Cerebellar nuclear complex (tissue), 1 donor: ENCODE data around the gene R3HDM4.

Source experiments
- DNase-seq, 2 experiments: peaks; one replicate each; lab custom pipeline; 2025; lab: John Stamatoyannopoulos, UW

R3HDM4 gene

GRCh38 chr19:929891-930258, 16.9 kb upstream of the R3HDM4 start:
- no peak for DNase-seq

DNA sequence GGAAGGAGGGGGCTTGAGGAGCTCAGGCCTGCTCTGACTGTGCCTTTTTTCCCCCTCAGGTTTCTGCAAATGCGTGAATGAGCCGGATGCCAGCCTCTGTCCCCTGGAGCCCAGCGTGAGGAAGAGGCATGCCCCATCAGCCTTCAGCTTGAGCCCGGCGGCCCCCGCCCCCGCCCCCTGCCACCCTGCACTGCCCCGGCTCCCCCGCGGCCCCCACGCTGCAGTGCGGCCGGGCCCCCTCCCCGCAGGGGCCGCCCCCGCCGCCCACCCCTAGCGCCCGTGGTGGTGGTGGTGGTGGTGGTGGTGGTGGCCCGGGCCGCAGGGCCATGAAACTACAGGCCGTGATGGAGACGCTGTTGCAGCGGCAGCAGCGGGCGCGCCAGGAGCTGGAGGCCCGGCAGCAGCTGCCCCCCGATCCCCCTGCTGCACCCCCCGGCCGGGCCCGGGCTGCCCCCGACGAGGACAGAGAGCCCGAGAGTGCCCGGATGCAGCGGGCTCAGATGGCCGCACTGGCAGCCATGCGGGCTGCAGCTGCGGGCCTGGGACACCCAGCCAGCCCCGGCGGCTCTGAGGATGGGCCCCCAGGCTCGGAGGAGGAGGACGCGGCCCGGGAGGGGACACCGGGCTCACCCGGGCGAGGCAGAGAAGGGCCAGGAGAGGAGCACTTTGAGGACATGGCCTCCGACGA, 16.3 kb upstream of the R3HDM4 start:
- no peak for DNase-seq

- DNase-seq, result no peak
Measured at GRCh38 chr19:928471-929202, 15.6 kb upstream of the R3HDM4 start.

DNA sequence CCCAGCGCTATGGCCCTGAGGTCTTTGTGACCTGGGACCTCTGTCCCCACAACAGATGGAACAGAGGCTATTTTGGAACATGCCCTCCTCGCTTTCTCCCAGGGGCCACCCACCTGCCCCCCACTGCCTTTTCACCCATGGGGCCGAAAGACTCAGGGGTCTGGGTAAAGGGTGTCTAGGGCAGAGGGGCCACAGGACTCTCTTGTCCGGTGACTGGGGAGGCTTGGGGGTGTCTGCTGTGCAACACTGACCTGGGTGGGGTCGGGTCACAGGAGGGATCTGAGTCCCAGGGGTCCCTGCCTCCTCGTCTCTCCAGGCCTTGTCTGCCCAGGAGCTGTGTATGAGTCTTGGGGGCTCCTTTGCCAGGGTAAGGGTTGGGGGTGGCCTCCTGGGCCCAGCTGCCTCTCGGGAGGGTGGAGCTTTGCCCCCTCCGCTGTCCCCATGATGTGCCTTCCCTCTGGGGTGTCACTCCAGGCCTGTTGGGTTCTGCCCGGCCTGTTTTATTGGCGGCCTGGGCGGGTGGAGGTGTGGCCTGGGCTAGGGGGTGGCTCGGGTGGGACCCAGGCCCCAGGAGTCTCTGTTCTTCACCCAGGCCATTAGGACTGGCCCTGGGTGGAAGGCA, 14.9 kb upstream of the R3HDM4 start:
- no peak for DNase-seq

DNA sequence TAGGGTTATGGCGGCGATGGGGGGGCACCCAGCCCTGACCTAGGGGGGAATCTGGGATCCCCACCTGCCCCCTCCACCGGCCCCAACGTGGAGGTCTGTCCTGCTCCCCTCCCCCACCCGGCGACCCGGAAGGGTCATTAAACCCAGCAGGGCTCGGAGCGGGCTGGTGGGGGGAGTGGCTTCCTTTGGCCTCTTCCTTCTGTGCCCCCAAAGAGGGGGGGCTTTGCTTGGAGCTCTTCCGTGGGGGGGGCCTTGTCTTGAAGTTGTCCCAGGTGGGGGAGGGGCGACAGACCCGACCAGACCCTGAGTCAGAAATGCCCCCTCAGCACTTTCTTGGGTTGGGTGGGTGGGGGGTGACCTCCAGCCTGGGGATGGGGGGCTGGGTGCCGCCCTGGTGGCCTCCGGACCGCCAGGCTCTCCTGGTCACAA, 14.3 kb upstream of the R3HDM4 start:
- DNase-seq, result no peak

DNA sequence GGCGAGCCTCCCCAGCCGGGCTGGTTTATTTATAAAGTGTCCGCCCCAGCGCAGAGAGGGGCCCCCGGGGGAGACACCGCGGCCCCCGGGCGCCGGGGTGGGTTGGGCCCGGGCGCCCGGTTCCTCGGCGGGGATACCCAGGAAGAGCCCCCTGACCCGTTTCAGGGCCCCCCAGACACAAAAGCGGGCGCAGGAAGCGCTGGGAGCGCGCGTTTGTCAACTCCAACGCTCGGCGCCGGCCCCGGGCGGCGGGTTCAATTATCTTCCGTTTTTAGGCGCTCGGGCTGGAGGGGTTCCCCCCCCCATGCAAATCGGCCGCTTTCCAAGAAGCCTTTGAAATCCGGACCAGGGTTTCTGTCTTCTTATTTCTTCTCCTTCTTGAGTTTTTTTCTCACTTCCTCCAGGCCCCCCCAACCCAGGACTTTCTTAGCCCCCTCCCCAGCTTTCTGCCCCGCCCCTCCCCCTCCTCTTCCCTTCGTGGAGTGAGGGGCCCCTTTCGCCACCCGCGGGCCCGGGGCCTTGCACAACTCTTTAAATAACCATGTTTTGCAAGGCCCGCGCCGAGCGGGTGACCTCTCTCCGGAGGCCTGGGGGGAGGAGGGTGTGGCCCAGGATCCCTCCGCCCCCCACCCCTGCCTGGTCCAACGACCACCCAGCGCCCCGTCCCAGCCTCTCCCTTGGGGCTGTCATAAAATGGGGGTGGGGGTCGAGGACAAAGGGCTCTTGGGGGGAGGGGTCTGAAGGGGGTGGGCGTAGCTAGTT, 13.8 kb upstream of the R3HDM4 start:
- DNase-seq, result no peak

GRCh38 chr19:926323-926588, 13.2 kb upstream of the R3HDM4 start:
- no peak for DNase-seq

DNA sequence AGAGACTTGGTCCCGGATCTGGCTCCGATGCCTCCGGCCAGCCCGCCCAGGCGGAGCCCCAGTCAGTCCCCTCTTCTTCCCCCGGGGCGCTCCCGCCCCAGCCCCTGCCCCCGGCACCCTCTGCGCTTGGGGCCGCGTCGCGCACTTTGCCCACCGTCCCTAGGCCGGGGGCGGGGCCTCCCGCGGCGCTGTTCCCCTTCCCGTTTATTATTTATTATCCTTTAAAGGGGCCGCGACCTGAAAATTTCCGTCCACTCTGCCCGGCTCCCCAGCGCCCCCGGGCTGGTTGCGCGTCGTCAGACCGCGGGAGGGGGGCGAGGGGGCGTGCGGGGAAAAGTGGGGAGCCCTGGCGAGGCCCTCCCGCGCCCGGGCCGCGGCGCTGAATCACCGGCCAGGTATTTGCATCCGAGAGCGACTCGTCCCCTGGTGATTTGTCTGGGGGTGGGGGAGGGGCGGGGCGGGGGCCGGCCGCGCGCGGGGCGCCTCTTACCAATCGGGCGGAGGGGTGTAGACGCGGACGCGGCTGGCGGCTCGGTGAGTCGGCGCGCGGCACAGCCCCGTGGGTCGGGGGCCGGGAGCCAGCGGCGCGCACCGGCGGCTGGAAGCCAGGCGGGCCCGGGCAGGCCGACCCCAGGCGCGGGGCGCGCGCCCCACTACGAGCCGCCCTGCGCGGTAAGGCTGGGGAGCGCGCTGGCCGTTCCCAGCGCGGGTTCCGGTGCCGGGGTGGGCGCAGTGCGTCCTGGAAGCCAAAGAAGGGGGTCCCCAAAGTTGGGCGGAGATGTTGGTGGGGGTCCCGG, 12.7 kb upstream of the R3HDM4 start, which contains the start of gene ARID3A:
Gene ARID3A, plus strand, starts transcription at position 510 of the 797 bp plus-strand sequence. CDS start 3,494 bp downstream, outside the sequence.
- DNase-seq, result peak in 1 of 2 experiments; percentile 39

- no peak for DNase-seq
Measured at GRCh38 chr19:925087-925525, 12.1 kb upstream of the R3HDM4 start.

DNA sequence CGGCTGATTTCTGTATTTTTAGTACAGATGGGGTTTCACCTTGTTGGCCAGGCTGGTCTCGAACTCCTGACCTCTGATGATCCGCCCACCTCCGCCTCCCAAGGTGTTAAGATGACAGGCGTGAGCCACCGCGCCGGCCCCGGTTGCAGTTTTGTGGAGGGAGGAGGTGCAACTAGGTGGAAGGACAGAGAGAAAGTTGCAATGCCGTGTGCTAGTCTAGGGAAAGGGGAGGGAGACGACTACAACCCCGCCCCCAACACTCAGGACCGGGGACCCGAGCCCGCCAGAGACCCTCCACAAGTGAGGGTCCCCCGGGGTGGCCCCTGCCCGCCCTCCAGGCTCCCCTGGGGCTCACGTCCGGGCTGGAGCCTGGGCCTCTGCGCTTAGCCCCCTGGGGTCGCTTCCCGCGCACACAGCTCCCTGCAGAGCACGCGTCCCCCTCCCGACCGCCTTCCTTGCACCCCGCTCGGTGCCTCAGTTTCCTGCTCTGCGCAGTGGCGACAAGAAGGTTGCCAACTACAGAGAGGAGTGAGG, 11.6 kb upstream of the R3HDM4 start:
- DNase-seq, result no peak

- no peak for DNase-seq
Measured at GRCh38 chr19:920051-920864, 7.2 kb upstream of the R3HDM4 start.

DNA sequence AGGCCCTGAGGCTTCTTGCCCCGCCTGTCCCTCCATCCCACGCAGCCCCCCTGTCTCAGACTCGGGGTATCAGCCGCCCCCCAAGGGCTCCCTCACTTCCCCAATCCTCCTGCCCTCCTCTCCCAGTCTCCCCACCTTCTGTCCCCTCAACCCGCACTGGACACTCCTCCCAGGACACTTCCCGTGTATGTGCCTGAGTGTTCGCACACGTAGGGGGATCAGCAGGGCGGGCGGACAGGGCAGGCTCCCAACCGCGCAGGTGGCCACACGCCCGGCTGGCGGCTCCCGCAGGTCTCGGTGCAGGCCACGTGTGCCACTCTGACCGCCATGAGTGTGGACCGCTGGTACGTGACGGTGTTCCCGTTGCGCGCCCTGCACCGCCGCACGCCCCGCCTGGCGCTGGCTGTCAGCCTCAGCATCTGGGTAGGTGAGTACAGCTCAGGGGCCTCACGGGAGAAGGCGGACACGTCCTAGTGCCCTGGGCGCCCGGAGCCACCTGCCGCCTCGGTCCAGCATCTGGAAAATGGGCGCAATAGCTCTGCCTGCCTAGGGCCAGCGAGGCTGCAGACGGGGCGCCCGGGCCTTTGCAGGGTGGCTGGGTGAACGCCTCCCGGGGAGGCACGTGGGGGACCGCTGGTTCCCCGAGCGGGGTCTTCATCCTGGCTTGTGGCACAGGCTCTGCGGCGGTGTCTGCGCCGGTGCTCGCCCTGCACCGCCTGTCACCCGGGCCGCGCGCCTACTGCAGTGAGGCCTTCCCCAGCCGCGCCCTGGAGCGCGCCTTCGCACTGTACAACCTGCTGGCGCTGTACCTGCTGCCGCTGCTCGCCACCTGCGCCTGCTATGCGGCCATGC, 6.4 kb upstream of the R3HDM4 start:
- DNase-seq, result no peak

GRCh38 chr19:918481-919198, 5.6 kb upstream of the R3HDM4 start:
- DNase-seq, result no peak

GRCh38 chr19:918152-918437, 5.1 kb upstream of the R3HDM4 start:
- DNase-seq, result no peak

- DNase-seq, result no peak
Measured at GRCh38 chr19:917323-918151, 4.5 kb upstream of the R3HDM4 start, which contains the start of gene KISS1R. Gene KISS1R (plus strand): TSS chr19:917333. CDS start chr19:917503, 170 bp downstream.

DNA sequence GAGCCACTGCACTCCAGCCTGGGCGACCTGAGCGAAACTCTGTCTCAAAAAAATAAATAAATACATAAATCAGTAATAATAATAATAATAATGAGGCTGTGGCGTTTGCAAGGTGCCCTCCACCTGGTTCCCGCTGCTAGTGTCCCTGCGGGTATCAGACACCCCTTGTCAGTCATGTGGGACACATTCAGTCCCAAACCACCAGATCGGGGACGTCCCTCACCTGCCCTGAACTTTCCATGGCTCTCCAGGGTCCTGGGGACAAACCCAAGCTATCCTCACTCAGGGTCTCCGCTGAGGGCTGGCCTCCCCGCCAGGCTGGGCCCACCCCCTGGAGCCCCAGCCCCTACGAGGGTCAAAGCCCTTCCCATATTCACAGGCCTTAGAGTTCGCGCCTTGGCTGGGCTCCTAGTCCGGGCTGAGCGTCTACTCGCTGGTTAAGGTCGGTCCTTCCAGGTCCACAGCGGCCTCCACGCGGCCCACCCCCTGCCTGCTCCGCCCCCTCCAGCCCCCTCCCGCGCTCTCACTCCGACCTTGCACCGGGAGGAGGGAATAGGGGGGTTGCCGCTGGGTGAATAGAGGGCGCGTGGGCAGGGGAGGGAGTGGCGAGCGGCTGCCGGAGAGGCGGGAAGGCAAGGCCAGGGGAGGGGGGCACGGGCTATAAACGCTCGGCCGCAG, 3.8 kb upstream of the R3HDM4 start:
- no peak for DNase-seq
